GM12878 (cell line): ENCODE data around the gene LITAF.

Source experiments
- ATF2 ChIP-seq: IDR thresholded peaks from 2 replicates; pipeline ENCODE4 v1.6.1; 2012; ENCODE audit warnings: low read length, inconsistent platforms
- ATF7 ChIP-seq: fragments of 450-650 bp; IDR thresholded peaks from 2 replicates; pipeline ENCODE4 v1.6.1; 2016; ENCODE audit warnings: low read depth, mild to moderate bottlenecking
- CTCF ChIP-seq, 3 experiments: IDR thresholded peaks in 2 of 3; conservative IDR thresholded peaks in 1 of 3; 2 replicates each; pipeline ENCODE4 v1.5.1; 2011; ENCODE audit warnings: low read depth in 3 of 3, low read length in 3 of 3, mild to moderate bottlenecking in 3 of 3, control low read depth in 2 of 3, moderate library complexity in 2 of 3, inconsistent platforms in 1 of 3, mixed read lengths in 1 of 3; ENCODE audit not compliant: control insufficient read depth in 2 of 3, insufficient read depth in 1 of 3; ENCODE audit errors: extremely low read depth in 1 of 3
- EZH2 ChIP-seq: IDR thresholded peaks from 2 replicates; pipeline ENCODE4 v1.6.1; 2012; ENCODE audit warnings: low read depth, mild to moderate bottlenecking, control low read depth, inconsistent platforms, low read length, borderline replicate concordance; ENCODE audit not compliant: control insufficient read depth
- FOS ChIP-seq: IDR thresholded peaks from 3 replicates; pipeline ENCODE4 v1.6.1; 2011; ENCODE audit warnings: borderline replicate concordance; ENCODE audit not compliant: insufficient read length; ENCODE audit errors: extremely low read depth
- NFIC ChIP-seq: IDR thresholded peaks from 2 replicates; pipeline ENCODE4 v1.6.1; 2012; ENCODE audit warnings: low read depth, mild to moderate bottlenecking, inconsistent platforms, low read length, moderate library complexity
- NR2C2 ChIP-seq: IDR thresholded peaks from 2 replicates; pipeline ENCODE4 v1.6.1; 2011; ENCODE audit warnings: borderline replicate concordance, low read depth; ENCODE audit not compliant: control insufficient read depth, insufficient read length
- PAX5 ChIP-seq: IDR thresholded peaks from 2 replicates; pipeline ENCODE4 v1.6.1; 2011; ENCODE audit warnings: low read depth, low read length, borderline replicate concordance
- POLR2A ChIP-seq: IDR thresholded peaks from 2 replicates; pipeline ENCODE4 v1.6.1; 2011; ENCODE audit warnings: low read depth, mild to moderate bottlenecking, low read length
- RCOR1 ChIP-seq: conservative IDR thresholded peaks from 2 replicates; pipeline ENCODE4 v1.6.1; 2012; ENCODE audit warnings: low read depth, low read length, improper control_type of control experiment
- YY1 ChIP-seq: IDR thresholded peaks from 2 replicates; pipeline ENCODE4 v1.6.1; 2011; ENCODE audit warnings: low read depth, mild to moderate bottlenecking, low read length
- ZBTB11 ChIP-seq: fragments of 450-650 bp; formaldehyde crosslinking; IDR thresholded peaks from 2 replicates; pipeline ENCODE4 v1.5.0; 2022; ENCODE audit warnings: mild to moderate bottlenecking, missing genetic modification characterization

GRCh38 chr16:11627292-11627663, 40.6 kb upstream of the LITAF start:
- TF ChIP-seq RCOR1 (no peak), ZBTB11 (CRISPR knock-in tag) (no peak), PAX5 (no peak), CTCF (IDR thresholded peaks at IDR 0.05 in 2 of 3, conservative IDR thresholded peaks at IDR 0.05 in 1 of 3; ENCODE audit: control insufficient read depth in 2 of 3, extremely low read depth in 1 of 3, insufficient read depth in 1 of 3, low read depth in 3 of 3, low read length in 3 of 3) (no peak), YY1 (no peak), ATF2 (no peak), POLR2A (no peak), ATF7 (no peak), NFIC (no peak), NR2C2 (no peak), FOS (no peak), EZH2 (no peak)
